H1 (cell line): ENCODE data around the gene CSHL1. TPM values are rescaled to one million over a fixed set of nuclear protein-coding genes. Genes with fewer than 3 reads are reported as not detected.

Experiments
- KDM5A ChIP-seq: fragments of 200-600 bp; IDR thresholded peaks from 2 replicates; pipeline ENCODE4 v1.7.1; 2012; ENCODE audit warnings: mild to moderate bottlenecking, low read length, inconsistent platforms, mixed read lengths
- RAD21 ChIP-seq, 2 experiments: IDR thresholded peaks in 1 of 2; conservative IDR thresholded peaks in 1 of 2; 2 replicates each; pipeline ENCODE4 v1.6.1; 2011; ENCODE audit warnings: low read depth in 2 of 2, low read length in 2 of 2, improper control_type of control experiment in 1 of 2, inconsistent platforms in 1 of 2, mild to moderate bottlenecking in 1 of 2, moderate library complexity in 1 of 2
- polyA plus RNA-seq, 7 experiments: library from polyadenylated mRNA; depleted of rRNA in 3 of 7; stranded (reverse) in 5 of 7; unstranded in 2 of 7; fragments of >200 nt in 5 of 7; fragments of 200-250 nt in 2 of 7; gene quantifications; 1 replicate in 5 of 7; 2 replicates in 1 of 7; 4 replicates in 1 of 7; pipeline versions ENCODE4 v1.2.1 to v1.2.3, GENCODE V29; 2011 to 2013; ENCODE audit warnings: missing spikeins in 2 of 7, mixed read lengths in 2 of 7
- total RNA-seq: library from RNA; stranded (reverse); fragmentation: NEBNext Ultra II Directional; extraction: Animal tissue kit (Norgen Biotek cat#: 25700); gene quantifications from 2 replicates; pipeline ENCODE4 v1.2.1, GENCODE V29; 2021
- TF ChIP-seq, protein P1 (sequence below): fragments of 300-600 bp; sonication (generic); IDR thresholded peaks from 2 replicates; pipeline ENCODE4 v1.7.1; 2012; ENCODE audit warnings: low read length, moderate library complexity, mild to moderate bottlenecking, inconsistent platforms; ENCODE audit not compliant: insufficient replicate concordance

The CSHL1 gene
- total and polyA plus RNA-seq, 2 of the 8 experiments (the other 6 are each of a cell fraction or from before 2014, with no cell fraction given), result not detected

DNA sequence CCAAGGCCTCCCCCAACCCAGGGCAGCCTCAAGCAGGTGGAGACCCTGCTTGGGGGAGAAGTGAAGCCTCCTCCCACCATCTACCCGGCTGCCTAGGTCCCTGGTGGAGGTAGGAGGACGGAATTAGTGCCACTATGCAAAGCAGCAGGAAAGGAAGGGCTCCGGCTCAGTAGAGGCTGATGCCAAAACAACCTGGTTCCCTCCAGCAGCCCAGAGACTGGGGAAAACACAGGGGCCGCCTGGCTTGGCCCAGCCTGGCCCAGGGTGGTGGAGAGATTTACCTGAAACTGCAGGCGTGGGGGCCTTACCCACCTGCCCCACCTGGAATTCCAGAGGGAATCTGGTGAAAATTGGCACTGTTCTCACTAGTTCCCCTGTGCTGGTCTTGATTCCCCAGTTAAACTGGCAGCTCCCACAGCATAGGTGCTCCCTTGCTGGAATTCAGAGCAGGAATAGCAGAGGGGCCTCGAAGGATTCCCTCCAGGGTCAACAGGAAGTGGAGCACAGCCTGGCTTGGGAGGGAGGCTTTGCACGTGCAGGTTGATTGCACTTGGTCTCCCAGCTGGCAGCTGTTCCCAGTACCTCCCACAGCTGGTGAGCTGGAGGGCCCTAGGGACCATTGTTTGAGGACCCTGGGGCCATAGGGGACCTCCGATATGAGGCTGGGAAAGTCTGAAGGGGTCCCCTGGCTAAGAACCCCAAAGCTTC, 16.6 kb upstream of the CSHL1 start (continued):
- TF ChIP-seq, protein P1, sequence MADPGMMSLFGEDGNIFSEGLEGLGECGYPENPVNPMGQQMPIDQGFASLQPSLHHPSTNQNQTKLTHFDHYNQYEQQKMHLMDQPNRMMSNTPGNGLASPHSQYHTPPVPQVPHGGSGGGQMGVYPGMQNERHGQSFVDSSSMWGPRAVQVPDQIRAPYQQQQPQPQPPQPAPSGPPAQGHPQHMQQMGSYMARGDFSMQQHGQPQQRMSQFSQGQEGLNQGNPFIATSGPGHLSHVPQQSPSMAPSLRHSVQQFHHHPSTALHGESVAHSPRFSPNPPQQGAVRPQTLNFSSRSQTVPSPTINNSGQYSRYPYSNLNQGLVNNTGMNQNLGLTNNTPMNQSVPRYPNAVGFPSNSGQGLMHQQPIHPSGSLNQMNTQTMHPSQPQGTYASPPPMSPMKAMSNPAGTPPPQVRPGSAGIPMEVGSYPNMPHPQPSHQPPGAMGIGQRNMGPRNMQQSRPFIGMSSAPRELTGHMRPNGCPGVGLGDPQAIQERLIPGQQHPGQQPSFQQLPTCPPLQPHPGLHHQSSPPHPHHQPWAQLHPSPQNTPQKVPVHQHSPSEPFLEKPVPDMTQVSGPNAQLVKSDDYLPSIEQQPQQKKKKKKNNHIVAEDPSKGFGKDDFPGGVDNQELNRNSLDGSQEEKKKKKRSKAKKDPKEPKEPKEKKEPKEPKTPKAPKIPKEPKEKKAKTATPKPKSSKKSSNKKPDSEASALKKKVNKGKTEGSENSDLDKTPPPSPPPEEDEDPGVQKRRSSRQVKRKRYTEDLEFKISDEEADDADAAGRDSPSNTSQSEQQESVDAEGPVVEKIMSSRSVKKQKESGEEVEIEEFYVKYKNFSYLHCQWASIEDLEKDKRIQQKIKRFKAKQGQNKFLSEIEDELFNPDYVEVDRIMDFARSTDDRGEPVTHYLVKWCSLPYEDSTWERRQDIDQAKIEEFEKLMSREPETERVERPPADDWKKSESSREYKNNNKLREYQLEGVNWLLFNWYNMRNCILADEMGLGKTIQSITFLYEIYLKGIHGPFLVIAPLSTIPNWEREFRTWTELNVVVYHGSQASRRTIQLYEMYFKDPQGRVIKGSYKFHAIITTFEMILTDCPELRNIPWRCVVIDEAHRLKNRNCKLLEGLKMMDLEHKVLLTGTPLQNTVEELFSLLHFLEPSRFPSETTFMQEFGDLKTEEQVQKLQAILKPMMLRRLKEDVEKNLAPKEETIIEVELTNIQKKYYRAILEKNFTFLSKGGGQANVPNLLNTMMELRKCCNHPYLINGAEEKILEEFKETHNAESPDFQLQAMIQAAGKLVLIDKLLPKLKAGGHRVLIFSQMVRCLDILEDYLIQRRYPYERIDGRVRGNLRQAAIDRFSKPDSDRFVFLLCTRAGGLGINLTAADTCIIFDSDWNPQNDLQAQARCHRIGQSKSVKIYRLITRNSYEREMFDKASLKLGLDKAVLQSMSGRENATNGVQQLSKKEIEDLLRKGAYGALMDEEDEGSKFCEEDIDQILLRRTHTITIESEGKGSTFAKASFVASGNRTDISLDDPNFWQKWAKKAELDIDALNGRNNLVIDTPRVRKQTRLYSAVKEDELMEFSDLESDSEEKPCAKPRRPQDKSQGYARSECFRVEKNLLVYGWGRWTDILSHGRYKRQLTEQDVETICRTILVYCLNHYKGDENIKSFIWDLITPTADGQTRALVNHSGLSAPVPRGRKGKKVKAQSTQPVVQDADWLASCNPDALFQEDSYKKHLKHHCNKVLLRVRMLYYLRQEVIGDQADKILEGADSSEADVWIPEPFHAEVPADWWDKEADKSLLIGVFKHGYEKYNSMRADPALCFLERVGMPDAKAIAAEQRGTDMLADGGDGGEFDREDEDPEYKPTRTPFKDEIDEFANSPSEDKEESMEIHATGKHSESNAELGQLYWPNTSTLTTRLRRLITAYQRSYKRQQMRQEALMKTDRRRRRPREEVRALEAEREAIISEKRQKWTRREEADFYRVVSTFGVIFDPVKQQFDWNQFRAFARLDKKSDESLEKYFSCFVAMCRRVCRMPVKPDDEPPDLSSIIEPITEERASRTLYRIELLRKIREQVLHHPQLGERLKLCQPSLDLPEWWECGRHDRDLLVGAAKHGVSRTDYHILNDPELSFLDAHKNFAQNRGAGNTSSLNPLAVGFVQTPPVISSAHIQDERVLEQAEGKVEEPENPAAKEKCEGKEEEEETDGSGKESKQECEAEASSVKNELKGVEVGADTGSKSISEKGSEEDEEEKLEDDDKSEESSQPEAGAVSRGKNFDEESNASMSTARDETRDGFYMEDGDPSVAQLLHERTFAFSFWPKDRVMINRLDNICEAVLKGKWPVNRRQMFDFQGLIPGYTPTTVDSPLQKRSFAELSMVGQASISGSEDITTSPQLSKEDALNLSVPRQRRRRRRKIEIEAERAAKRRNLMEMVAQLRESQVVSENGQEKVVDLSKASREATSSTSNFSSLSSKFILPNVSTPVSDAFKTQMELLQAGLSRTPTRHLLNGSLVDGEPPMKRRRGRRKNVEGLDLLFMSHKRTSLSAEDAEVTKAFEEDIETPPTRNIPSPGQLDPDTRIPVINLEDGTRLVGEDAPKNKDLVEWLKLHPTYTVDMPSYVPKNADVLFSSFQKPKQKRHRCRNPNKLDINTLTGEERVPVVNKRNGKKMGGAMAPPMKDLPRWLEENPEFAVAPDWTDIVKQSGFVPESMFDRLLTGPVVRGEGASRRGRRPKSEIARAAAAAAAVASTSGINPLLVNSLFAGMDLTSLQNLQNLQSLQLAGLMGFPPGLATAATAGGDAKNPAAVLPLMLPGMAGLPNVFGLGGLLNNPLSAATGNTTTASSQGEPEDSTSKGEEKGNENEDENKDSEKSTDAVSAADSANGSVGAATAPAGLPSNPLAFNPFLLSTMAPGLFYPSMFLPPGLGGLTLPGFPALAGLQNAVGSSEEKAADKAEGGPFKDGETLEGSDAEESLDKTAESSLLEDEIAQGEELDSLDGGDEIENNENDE, result no peak
- TF ChIP-seq RAD21 (IDR thresholded peaks at IDR 0.05 in 1 of 2, conservative IDR thresholded peaks at IDR 0.05 in 1 of 2; ENCODE audit: low read depth in 2 of 2, low read length in 2 of 2) (no peak), KDM5A (no peak)
